Activated CD4-positive, CD25-positive, alpha-beta regulatory T cell (primary cell): ENCODE results near the gene WDR75.
"Not testable (repeated sequence)": the region's sequence is repeated elsewhere in the genome, so short reads cannot be mapped to it uniquely, and the experiment has no call there.

Experiments
- DNase-seq, 4 experiments: peaks; one replicate each; lab custom pipeline; 2025; lab: John Stamatoyannopoulos, UW

Gene WDR75

GRCh38 chr2:189440947-189441708 is at the start of gene WDR75:
WDR75 (plus strand) TSS chr2:189441474; CDS start chr2:189441493, 19 bp downstream.
- DNase-seq = peak; percentile 71 to 89 (median 84)

- DNase-seq = no peak
Observed at GRCh38 chr2:189393440-189394111, 47.7 kb upstream of the WDR75 start.

GRCh38 chr2:189394525-189394924 is 46.7 kb upstream of the WDR75 start:
- no peak for DNase-seq

- no peak for DNase-seq
Observed at GRCh38 chr2:189402932-189403331, 38.3 kb upstream of the WDR75 start.

- DNase-seq = no peak
Observed at GRCh38 chr2:189406586-189407233, 34.6 kb upstream of the WDR75 start.

- no peak for DNase-seq
Observed at GRCh38 chr2:189407281-189408209, 33.7 kb upstream of the WDR75 start.

GRCh38 chr2:189408294-189408693 is 33.0 kb upstream of the WDR75 start:
- DNase-seq = no peak

GRCh38 chr2:189409131-189409530 is 32.1 kb upstream of the WDR75 start:
- DNase-seq = no peak

GRCh38 chr2:189409647-189410046 is 31.6 kb upstream of the WDR75 start:
- no peak for DNase-seq

GRCh38 chr2:189411860-189412259 is 29.4 kb upstream of the WDR75 start:
- no peak for DNase-seq

GRCh38 chr2:189412330-189412953 is 28.8 kb upstream of the WDR75 start:
- peak in 3 of 4 experiments; percentile 1 to 15 (median 8) for DNase-seq

- no peak for DNase-seq
Observed at GRCh38 chr2:189413249-189413648, 28.0 kb upstream of the WDR75 start.

- DNase-seq = no peak
Observed at GRCh38 chr2:189421644-189422043, 19.6 kb upstream of the WDR75 start.

GRCh38 chr2:189424961-189425360 is 16.3 kb upstream of the WDR75 start:
- no peak for DNase-seq

- no peak for DNase-seq
Observed at GRCh38 chr2:189425676-189426075, 15.6 kb upstream of the WDR75 start.

GRCh38 chr2:189426886-189427285 is 14.4 kb upstream of the WDR75 start:
- DNase-seq = no peak

GRCh38 chr2:189427872-189428271 is 13.4 kb upstream of the WDR75 start:
- DNase-seq = no peak

- not testable (repeated sequence) for DNase-seq
Observed at GRCh38 chr2:189430448-189430847, 10.8 kb upstream of the WDR75 start.

- not testable (repeated sequence) for DNase-seq
Observed at GRCh38 chr2:189435803-189436202, 5.5 kb upstream of the WDR75 start.

GRCh38 chr2:189437926-189438325 is 3.3 kb upstream of the WDR75 start:
- DNase-seq = no peak

- no peak for DNase-seq
Observed at GRCh38 chr2:189439342-189439741, 1.9 kb upstream of the WDR75 start.

- no peak for DNase-seq
Observed at GRCh38 chr2:189440644-189440946, 679 bp upstream of the WDR75 start.
